Measurements from ENCODE around the gene RAC3. TPM values are rescaled to one million over a fixed set of nuclear protein-coding genes. Genes with fewer than 3 reads are reported as not detected.

RAC3 gene
- total RNA-seq, 4 donors from 2014 or later, result 0.50 to 6.9 (median 0.54) TPM; not detected in 1

DNA sequence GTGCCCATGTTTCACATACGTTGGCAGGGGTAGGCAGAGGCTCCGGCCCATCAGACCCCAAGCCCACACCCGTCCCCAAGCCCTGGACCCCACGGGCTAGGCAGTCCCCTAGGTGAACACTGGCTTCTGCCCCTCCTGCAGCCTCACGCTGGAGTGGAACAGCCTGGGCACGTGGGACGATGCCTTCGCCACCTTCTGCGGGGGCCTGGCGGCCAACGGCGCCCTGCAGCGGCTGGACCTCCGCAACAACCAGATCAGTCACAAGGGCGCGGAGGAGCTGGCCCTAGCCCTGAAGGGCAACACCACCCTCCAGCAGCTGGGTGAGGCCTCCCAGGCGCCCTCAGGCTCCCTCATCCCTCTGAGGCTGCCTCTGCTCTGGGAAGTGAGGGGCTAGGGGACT is 6.6 kb upstream of the RAC3 start:
- no peak overlapping the region for H3K4me3 ChIP-seq
- no peaks in the 10 kb centered on the region for H3K27me3 ChIP-seq
- no peak for TF ChIP-seq CTCF (IDR thresholded peaks at IDR 0.05)
- TF ChIP-seq POLR2AphosphoS5 (IDR thresholded peaks at IDR 0.05), result no peak
- TF ChIP-seq POLR2A (IDR thresholded peaks at IDR 0.05), result no peak
- no peak for TF ChIP-seq EP300 (IDR thresholded peaks at IDR 0.05)
- H3K36me3 ChIP-seq, result peaks cover 0 to 35% of the 10 kb centered on the region in 2 donors
- ATAC-seq, result no peak
- 70% methylated on average over 4 of the region's 17 CpGs; no CpG with 5 or more reads in 1 of the 2 donors for WGBS, 2 donors (ENCODE audit: low coverage in 1 of 2)
- peaks cover 0 to 47% (median 26%) of the 10 kb centered on the region in 3 donors for H3K4me1 ChIP-seq
- H3K9me3 ChIP-seq, result no peaks in the 10 kb centered on the region
- H3K27ac ChIP-seq, result no peak overlapping the region

DNA sequence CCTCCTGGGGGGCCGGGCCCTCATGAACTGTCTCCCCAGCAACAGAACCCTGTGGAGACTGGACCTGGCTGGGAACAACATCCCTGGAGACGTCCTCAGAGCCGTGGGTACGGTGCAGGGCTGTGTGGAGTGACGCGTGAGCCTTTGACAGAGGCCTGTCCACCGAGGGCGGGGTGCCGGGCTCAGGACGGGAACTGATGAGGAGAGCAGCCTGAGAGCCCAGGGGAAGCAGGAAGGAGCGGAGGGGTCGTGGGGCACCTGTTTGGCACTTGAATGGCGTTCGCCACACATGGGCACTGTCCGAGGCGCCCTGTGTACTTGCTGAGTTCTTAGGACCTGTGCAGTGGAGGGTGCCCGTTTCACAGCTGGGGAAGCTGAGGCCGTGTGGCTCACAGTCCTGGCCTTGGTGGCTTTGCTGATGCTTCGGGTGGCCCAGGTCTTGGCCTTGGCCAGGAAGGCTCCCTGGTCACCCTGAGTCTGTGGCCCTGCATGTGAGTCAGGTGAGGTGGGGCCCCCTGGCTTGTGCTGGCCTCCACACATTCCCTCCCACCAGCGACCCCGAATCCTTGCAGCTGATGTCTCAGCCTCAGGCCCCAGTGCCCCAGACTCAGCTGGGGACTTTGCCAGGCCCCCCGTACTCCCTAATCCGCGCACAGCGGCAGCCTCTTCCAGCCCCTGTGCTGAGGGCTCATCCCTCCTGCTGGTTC is 5.9 kb upstream of the RAC3 start:
- TF ChIP-seq CTCF (IDR thresholded peaks at IDR 0.05) (no peak), POLR2AphosphoS5 (IDR thresholded peaks at IDR 0.05) (no peak), EP300 (IDR thresholded peaks at IDR 0.05) (no peak), POLR2A (IDR thresholded peaks at IDR 0.05) (no peak)
- Histone ChIP-seq H3K27me3 (no peaks in the 10 kb centered on the region), H3K27ac (no peak overlapping the region), H3K36me3 (peaks cover 0 to 35% of the 10 kb centered on the region in 2 donors), H3K4me1 (peaks cover 0 to 47% (median 32%) of the 10 kb centered on the region in 3 donors), H3K4me3 (no peak overlapping the region), H3K9me3 (no peaks in the 10 kb centered on the region)
- ATAC-seq, result no peak
- WGBS, 2 donors (ENCODE audit: low coverage in 1 of 2), result 77 to 100% methylated on average over 1 to 3 of the region's 25 CpGs

GRCh38 chr17:82028246-82028645 is 3.2 kb upstream of the RAC3 start:
- no peak for ATAC-seq
- 100% methylated on average over 1 of the region's 13 CpGs; no CpG with 5 or more reads in 1 of the 2 donors for WGBS, 2 donors (ENCODE audit: low coverage in 1 of 2)

GRCh38 chr17:82028966-82029365 is 2.5 kb upstream of the RAC3 start:
- Histone ChIP-seq H3K4me3 (no peak overlapping the region), H3K4me1 (peaks cover 0 to 36% (median 20%) of the 10 kb centered on the region in 3 donors), H3K27ac (no peak overlapping the region), H3K36me3 (peaks cover 0 to 35% of the 10 kb centered on the region in 2 donors), H3K27me3 (peaks cover 8% of the 10 kb centered on the region), H3K9me3 (no peaks in the 10 kb centered on the region)
- TF ChIP-seq POLR2AphosphoS5 (IDR thresholded peaks at IDR 0.05) (no peak), POLR2A (IDR thresholded peaks at IDR 0.05) (no peak), CTCF (IDR thresholded peaks at IDR 0.05) (no peak), EP300 (IDR thresholded peaks at IDR 0.05) (no peak)
- 100% methylated on average over 1 of the region's 9 CpGs; no CpG with 5 or more reads in 1 of the 2 donors for WGBS, 2 donors (ENCODE audit: low coverage in 1 of 2)
- ATAC-seq, result no peak

More at GRCh38 chr17:82028246-82028645, 3.2 kb upstream of the RAC3 start:
- Histone ChIP-seq H3K36me3 (peaks cover 0 to 35% of the 10 kb centered on the region in 2 donors), H3K9me3 (no peaks in the 10 kb centered on the region), H3K27me3 (peaks cover 8% of the 10 kb centered on the region), H3K4me1 (peaks cover 0 to 43% (median 25%) of the 10 kb centered on the region in 3 donors), H3K27ac (no peak overlapping the region), H3K4me3 (no peak overlapping the region)
- TF ChIP-seq POLR2AphosphoS5 (IDR thresholded peaks at IDR 0.05) (no peak), EP300 (IDR thresholded peaks at IDR 0.05) (no peak), CTCF (IDR thresholded peaks at IDR 0.05) (no peak), POLR2A (IDR thresholded peaks at IDR 0.05) (no peak)

DNA sequence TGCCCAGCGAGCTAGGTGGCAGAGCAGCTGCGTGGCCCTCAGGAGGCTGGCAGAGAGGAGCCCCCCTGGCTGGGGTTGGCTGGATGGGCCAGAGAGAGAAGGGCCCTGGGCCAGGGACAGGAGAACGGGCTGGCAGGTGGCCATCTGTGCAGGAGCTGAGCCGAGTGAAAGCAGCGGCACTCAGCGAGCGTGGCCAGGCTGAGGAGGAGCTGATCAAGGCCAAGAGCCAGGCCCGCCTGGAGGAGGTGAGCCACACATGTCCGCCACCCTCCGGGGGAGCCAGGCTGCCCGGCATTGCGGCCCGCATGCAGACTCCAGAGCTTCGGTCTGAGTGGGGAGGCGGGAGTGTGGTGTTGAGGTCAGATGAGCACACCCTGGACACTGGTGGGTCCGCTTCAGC is 2.1 kb upstream of the RAC3 start:
- WGBS, 2 donors (ENCODE audit: low coverage in 1 of 2), result 90% methylated on average over 2 of the region's 16 CpGs; no CpG with 5 or more reads in 1 of the 2 donors
- ATAC-seq, result no peak
- Histone ChIP-seq H3K9me3 (no peaks in the 10 kb centered on the region), H3K27me3 (peaks cover 8% of the 10 kb centered on the region), H3K27ac (no peak overlapping the region), H3K36me3 (peaks cover 0 to 35% of the 10 kb centered on the region in 2 donors), H3K4me3 (no peak overlapping the region), H3K4me1 (peaks cover 0 to 31% (median 16%) of the 10 kb centered on the region in 3 donors)
- TF ChIP-seq POLR2A (IDR thresholded peaks at IDR 0.05), result no peak
- TF ChIP-seq CTCF (IDR thresholded peaks at IDR 0.05), result no peak
- TF ChIP-seq POLR2AphosphoS5 (IDR thresholded peaks at IDR 0.05), result no peak
- TF ChIP-seq EP300 (IDR thresholded peaks at IDR 0.05), result no peak

All from gastroesophageal sphincter (tissue), 4 donors.